ENCODE data around the gene HSP90B1.

DNA sequence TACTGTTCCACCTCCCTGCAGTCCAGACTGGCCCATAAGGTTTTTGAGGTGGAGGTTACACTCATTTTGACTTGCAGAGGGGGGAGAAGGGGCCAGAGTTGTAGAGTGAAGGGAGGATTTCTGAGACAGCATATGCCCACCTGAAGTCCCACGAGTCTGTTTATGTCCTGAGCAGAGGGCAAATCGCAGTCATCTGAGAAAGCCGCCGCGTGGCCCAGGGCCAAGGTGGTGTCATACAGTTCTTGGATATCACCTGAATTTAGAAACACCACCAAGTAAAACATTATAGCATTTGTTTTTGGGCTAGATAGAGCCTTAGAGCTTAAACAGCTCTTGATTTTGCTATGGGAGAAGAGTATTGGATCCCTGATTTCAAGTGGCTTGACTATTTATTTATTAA lies 66.4 kb downstream of the HSP90B1 start:
- TF ChIP-seq, protein P1, sequence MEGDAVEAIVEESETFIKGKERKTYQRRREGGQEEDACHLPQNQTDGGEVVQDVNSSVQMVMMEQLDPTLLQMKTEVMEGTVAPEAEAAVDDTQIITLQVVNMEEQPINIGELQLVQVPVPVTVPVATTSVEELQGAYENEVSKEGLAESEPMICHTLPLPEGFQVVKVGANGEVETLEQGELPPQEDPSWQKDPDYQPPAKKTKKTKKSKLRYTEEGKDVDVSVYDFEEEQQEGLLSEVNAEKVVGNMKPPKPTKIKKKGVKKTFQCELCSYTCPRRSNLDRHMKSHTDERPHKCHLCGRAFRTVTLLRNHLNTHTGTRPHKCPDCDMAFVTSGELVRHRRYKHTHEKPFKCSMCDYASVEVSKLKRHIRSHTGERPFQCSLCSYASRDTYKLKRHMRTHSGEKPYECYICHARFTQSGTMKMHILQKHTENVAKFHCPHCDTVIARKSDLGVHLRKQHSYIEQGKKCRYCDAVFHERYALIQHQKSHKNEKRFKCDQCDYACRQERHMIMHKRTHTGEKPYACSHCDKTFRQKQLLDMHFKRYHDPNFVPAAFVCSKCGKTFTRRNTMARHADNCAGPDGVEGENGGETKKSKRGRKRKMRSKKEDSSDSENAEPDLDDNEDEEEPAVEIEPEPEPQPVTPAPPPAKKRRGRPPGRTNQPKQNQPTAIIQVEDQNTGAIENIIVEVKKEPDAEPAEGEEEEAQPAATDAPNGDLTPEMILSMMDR (IDR thresholded peaks at IDR 0.05) = no peak
- no peak for TF ChIP-seq POLR2A (IDR thresholded peaks at IDR 0.05; ENCODE audit: low read depth)
- no peak for TF ChIP-seq POLR2AphosphoS5 (IDR thresholded peaks at IDR 0.05)
